Neural cell (in vitro differentiated cells): Measurements from ENCODE around the gene TOMM7. TPM values are rescaled to one million over a fixed set of nuclear protein-coding genes. Genes with fewer than 3 reads are reported as not detected.

Experiments used
- H2AFZ ChIP-seq: fragments of 200-600, 300-800 bp; sonication (generic), shearing (Covaris generic); 2 replicates; pipeline ENCODE4 v1.6.0; 2014; ENCODE audit warnings: low read depth, mild to moderate bottlenecking, antibody characterized with exemption, low read length, moderate library complexity
- H3F3A ChIP-seq: fragments of 200-600 bp; shearing (Covaris generic); 2 replicates; pipeline ENCODE4 v1.6.1; 2016; ENCODE audit warnings: mild to moderate bottlenecking, moderate library complexity, mixed read lengths, antibody characterized with exemption, low read length; ENCODE audit not compliant: insufficient read depth, poor library complexity, severe bottlenecking
- H3K27ac ChIP-seq: fragments of 200-600, 300-800 bp; sonication (generic), shearing (Covaris generic); 2 replicates; pipeline ENCODE4 v1.5.1; 2014; ENCODE audit warnings: mild to moderate bottlenecking, low read length, moderate library complexity
- H3K27me3 ChIP-seq: fragments of 300-800, 200-600 bp; sonication (generic), shearing (Covaris generic); 2 replicates; pipeline ENCODE4 v1.6.0; 2014; ENCODE audit warnings: mild to moderate bottlenecking, low read depth, low read length, moderate library complexity; ENCODE audit not compliant: insufficient read depth
- H3K36me3 ChIP-seq: fragments of 300-800, 200-600 bp; sonication (generic), shearing (Covaris generic); 2 replicates; pipeline ENCODE4 v1.5.1; 2014; ENCODE audit warnings: mild to moderate bottlenecking, antibody characterized with exemption, low read length, moderate library complexity; ENCODE audit not compliant: insufficient read depth
- H3K4me2 ChIP-seq: fragments of 300-800, 200-600 bp; sonication (generic), shearing (Covaris generic); 2 replicates; pipeline ENCODE4 v1.6.0; 2014; ENCODE audit warnings: mild to moderate bottlenecking, low read length
- H3K4me3 ChIP-seq: fragments of 300-800, 200-600 bp; sonication (generic), shearing (Covaris generic); 2 replicates; pipeline ENCODE4 v1.5.1; 2014; ENCODE audit warnings: mild to moderate bottlenecking, low read length, moderate library complexity
- H3K79me2 ChIP-seq: fragments of 200-600 bp; shearing (Covaris generic); replicated peaks from 2 replicates; pipeline ENCODE4 v1.6.0; 2014; ENCODE audit warnings: mild to moderate bottlenecking, low read length, moderate library complexity; ENCODE audit not compliant: insufficient read depth
- H3K9ac ChIP-seq: fragments of 300-800, 200-600 bp; sonication (generic), shearing (Covaris generic); 2 replicates; pipeline ENCODE4 v1.6.1; 2016; ENCODE audit warnings: mild to moderate bottlenecking, low read length, mixed read lengths
- H3K9me2 ChIP-seq: fragments of 200-600 bp; shearing (Covaris generic); 2 replicates; pipeline ENCODE4 v1.6.1; 2016; ENCODE audit warnings: mild to moderate bottlenecking, low read length, mixed read lengths; ENCODE audit not compliant: insufficient read depth
- H3K9me3 ChIP-seq: fragments of 200-600, 300-800 bp; sonication (generic), shearing (Covaris generic); 2 replicates; pipeline ENCODE4 v1.6.1; 2016; ENCODE audit warnings: mild to moderate bottlenecking, mixed run types, low read length, moderate library complexity, mixed read lengths
- H4K20me1 ChIP-seq: fragments of 200-600 bp; shearing (Covaris generic); 2 replicates; pipeline ENCODE4 v1.6.1; 2016; ENCODE audit warnings: mild to moderate bottlenecking, mixed run types; ENCODE audit not compliant: insufficient read depth
- CTCF ChIP-seq: fragments of 450-650 bp; IDR thresholded peaks from 2 replicates; pipeline ENCODE4 v1.5.1; 2014; ENCODE audit warnings: antibody characterized with exemption, mild to moderate bottlenecking, moderate library complexity; ENCODE audit not compliant: poor library complexity, severe bottlenecking
- EP300 ChIP-seq: fragments of 450-650 bp; conservative IDR thresholded peaks from 2 replicates; pipeline ENCODE4 v1.6.1; 2014; ENCODE audit warnings: antibody characterized with exemption, mild to moderate bottlenecking, moderate library complexity; ENCODE audit not compliant: poor library complexity, severe bottlenecking
- EZH2 ChIP-seq: fragments of 200-600, 300-800 bp; shearing (Covaris generic), sonication (generic); IDR thresholded peaks from 2 replicates; pipeline ENCODE4 v1.6.1; 2014; ENCODE audit warnings: antibody characterized with exemption, low read length, borderline replicate concordance, mild to moderate bottlenecking; ENCODE audit not compliant: insufficient read depth, poor library complexity, severe bottlenecking
- MXI1 ChIP-seq: fragments of 450-650 bp; conservative IDR thresholded peaks from 2 replicates; pipeline ENCODE4 v1.6.1; 2014; ENCODE audit warnings: antibody characterized with exemption, mild to moderate bottlenecking; ENCODE audit not compliant: poor library complexity, severe bottlenecking
- POLR2AphosphoS5 ChIP-seq: IDR thresholded peaks from 2 replicates; pipeline ENCODE4 v1.6.1; 2012
- RAD21 ChIP-seq: fragments of 450-650 bp; conservative IDR thresholded peaks from 2 replicates; pipeline ENCODE4 v1.6.1; 2014; ENCODE audit warnings: antibody characterized with exemption, mild to moderate bottlenecking, moderate library complexity
- SMC3 ChIP-seq: fragments of 450-650 bp; conservative IDR thresholded peaks from 2 replicates; pipeline ENCODE4 v1.6.1; 2014; ENCODE audit warnings: antibody characterized with exemption, mild to moderate bottlenecking, moderate library complexity; ENCODE audit not compliant: poor library complexity
- TAF1 ChIP-seq: IDR thresholded peaks from 2 replicates; pipeline ENCODE4 v1.6.1; 2012; ENCODE audit warnings: low read depth
- polyA plus RNA-seq: library from polyadenylated mRNA; depleted of rRNA; stranded (reverse); fragments of >200 nt; gene quantifications from 2 replicates; pipeline ENCODE4 v1.2.3, GENCODE V29; 2014
- TF ChIP-seq, protein P1 (sequence below): IDR thresholded peaks from 2 replicates; pipeline ENCODE4 v1.6.1; 2012; ENCODE audit warnings: borderline replicate concordance

The TOMM7 gene
- polyA plus RNA-seq, 1 donor from 2014 or later: 241 TPM

DNA sequence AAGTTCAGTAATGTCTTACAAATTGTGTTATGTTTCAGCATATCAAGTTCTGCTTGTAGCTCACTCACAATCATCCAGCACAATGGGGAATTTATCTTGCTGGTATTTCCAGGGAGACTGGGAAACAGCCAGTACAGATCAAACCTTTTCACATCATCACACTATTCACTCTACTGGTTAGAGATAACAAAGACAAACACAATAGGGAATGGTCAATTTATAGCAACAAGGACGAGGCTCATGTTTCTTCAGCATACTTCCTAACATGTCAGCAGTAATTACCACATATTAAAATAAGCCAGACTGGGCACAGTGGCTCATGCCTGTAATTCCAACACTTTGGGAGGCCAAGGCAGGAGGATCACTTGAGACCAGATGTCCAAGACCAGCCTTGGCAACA lies 38.3 kb downstream of the TOMM7 start:
- TF ChIP-seq POLR2AphosphoS5 (no peak), EZH2 (no peak), SMC3 (no peak)
- TF ChIP-seq, protein P1, sequence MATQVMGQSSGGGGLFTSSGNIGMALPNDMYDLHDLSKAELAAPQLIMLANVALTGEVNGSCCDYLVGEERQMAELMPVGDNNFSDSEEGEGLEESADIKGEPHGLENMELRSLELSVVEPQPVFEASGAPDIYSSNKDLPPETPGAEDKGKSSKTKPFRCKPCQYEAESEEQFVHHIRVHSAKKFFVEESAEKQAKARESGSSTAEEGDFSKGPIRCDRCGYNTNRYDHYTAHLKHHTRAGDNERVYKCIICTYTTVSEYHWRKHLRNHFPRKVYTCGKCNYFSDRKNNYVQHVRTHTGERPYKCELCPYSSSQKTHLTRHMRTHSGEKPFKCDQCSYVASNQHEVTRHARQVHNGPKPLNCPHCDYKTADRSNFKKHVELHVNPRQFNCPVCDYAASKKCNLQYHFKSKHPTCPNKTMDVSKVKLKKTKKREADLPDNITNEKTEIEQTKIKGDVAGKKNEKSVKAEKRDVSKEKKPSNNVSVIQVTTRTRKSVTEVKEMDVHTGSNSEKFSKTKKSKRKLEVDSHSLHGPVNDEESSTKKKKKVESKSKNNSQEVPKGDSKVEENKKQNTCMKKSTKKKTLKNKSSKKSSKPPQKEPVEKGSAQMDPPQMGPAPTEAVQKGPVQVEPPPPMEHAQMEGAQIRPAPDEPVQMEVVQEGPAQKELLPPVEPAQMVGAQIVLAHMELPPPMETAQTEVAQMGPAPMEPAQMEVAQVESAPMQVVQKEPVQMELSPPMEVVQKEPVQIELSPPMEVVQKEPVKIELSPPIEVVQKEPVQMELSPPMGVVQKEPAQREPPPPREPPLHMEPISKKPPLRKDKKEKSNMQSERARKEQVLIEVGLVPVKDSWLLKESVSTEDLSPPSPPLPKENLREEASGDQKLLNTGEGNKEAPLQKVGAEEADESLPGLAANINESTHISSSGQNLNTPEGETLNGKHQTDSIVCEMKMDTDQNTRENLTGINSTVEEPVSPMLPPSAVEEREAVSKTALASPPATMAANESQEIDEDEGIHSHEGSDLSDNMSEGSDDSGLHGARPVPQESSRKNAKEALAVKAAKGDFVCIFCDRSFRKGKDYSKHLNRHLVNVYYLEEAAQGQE: no peak
- H2AFZ ChIP-seq: no peak overlapping the region
- H3K36me3 ChIP-seq: no peaks in the 10 kb centered on the region

DNA sequence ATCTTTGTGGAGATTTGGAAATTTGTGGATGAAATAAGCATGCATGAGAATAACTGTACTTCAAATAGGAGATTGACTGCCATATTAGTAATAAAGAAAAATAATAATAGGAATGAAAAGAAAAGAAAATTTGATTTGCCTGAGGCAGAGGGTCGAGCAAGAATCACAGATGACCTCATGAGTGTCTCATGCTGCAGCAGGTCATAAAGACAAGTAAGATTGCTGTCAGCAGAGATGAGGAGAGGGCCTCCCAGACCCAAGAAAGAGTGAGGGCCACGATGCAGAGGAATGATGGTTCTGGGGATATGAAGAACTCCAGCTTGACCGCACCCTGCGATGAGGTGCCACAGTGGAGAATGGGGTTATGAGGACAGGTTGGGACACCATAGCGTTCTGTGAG lies 39.2 kb downstream of the TOMM7 start:
- H2AFZ ChIP-seq: no peak overlapping the region
- H3K9ac ChIP-seq: no peak overlapping the region
- no peaks in the 10 kb centered on the region for H3K27me3 ChIP-seq
- H3K9me3 ChIP-seq: no peaks in the 10 kb centered on the region
- TF ChIP-seq POLR2AphosphoS5 (no peak), SMC3 (no peak), EZH2 (no peak), CTCF (no peak), RAD21 (no peak), TAF1 (no peak), MXI1 (no peak), EP300 (no peak)
- TF ChIP-seq, protein P1: no peak
- H3K9me2 ChIP-seq: no peaks in the 10 kb centered on the region
- no peaks in the 10 kb centered on the region for H3F3A ChIP-seq
- no peaks in the 10 kb centered on the region for H3K79me2 ChIP-seq
- H3K4me3 ChIP-seq: no peak overlapping the region
- no peaks in the 10 kb centered on the region for H4K20me1 ChIP-seq
- H3K4me2 ChIP-seq: no peak overlapping the region
- H3K36me3 ChIP-seq: no peaks in the 10 kb centered on the region
- H3K27ac ChIP-seq: no peak overlapping the region

More for the DNA sequence above, 38.3 kb downstream of the TOMM7 start:
- Histone ChIP-seq H3K4me3 (no peak overlapping the region), H3K4me2 (no peak overlapping the region), H4K20me1 (no peaks in the 10 kb centered on the region), H3K9ac (no peak overlapping the region), H3F3A (no peaks in the 10 kb centered on the region), H3K79me2 (no peaks in the 10 kb centered on the region), H3K27ac (no peak overlapping the region), H3K9me3 (no peaks in the 10 kb centered on the region), H3K9me2 (no peaks in the 10 kb centered on the region), H3K27me3 (no peaks in the 10 kb centered on the region)
